ENCODE data around the gene SHMT1. TPM values are rescaled to one million over a fixed set of nuclear protein-coding genes. Genes with fewer than 3 reads are reported as not detected.

SHMT1 gene
- total RNA-seq, 1 donor from 2014 or later = 33.1 TPM

DNA sequence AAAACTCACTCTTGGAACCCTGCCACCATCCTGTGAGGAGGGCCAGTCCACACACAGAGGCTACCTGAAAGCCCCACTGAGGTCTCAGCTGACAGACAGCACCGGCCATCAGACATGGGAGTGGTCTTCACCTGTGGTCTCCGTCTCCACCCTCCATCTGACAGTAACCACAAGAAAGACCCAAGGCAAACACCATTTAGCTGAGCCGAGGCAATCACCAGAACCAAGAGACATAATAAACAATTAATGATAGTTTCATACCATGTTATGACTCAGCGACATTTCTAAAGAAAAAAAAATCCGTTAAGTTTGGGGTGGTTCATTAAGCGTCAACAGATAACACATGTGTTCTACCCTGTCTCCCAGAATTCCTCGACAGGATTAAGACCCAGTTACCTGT is 8.1 kb upstream of the SHMT1 start:
- no peak overlapping the region for H3K4me3 ChIP-seq
- H3K4me1 ChIP-seq = no peaks in the 10 kb centered on the region
- no peaks in the 10 kb centered on the region for H3K9me3 ChIP-seq
- DNase-seq (no peak), ATAC-seq (no peak)
- H3K27ac ChIP-seq = no peak overlapping the region
- intact Hi-C loops (cut with DNase I) = no loop called here
- H3K36me3 ChIP-seq = no peaks in the 10 kb centered on the region
- H3K27me3 ChIP-seq (ENCODE audit: low read depth) = no peaks in the 10 kb centered on the region
- no peak for TF ChIP-seq CTCF (IDR thresholded peaks at IDR 0.05)

DNA sequence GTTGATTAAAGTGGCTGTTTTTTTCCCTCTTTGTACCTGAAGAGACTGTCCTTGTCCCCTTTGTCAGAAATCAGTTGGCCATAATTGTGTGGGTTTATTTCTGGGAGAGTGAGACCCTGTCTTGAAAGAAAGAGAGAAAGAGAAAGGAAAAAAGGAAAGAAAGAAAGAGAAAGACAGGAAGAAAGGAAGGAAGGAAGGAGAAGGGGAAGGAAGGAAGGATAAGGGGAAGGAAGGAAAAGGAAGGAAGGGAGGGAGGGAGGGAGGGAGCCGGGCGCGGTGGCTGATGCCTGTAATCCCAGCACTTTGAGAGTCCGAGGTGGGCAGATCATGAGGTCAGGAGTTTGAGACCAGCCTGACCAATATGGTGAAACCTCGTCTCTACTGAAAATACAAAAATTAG is 7.4 kb upstream of the SHMT1 start:
- no peaks in the 10 kb centered on the region for H3K27me3 ChIP-seq (ENCODE audit: low read depth)
- no peaks in the 10 kb centered on the region for H3K9me3 ChIP-seq
- H3K36me3 ChIP-seq = no peaks in the 10 kb centered on the region
- DNase-seq = no peak
- H3K4me1 ChIP-seq = no peaks in the 10 kb centered on the region
- intact Hi-C loops (cut with DNase I) = no loop called here
- no peak overlapping the region for H3K27ac ChIP-seq
- no peak for ATAC-seq
- no peak overlapping the region for H3K4me3 ChIP-seq
- no peak for TF ChIP-seq CTCF (IDR thresholded peaks at IDR 0.05)

- Histone ChIP-seq H3K4me1 (peaks cover 1% of the 10 kb centered on the region), H3K4me3 (no peak overlapping the region), H3K27me3 (ENCODE audit: low read depth) (no peaks in the 10 kb centered on the region), H3K36me3 (no peaks in the 10 kb centered on the region), H3K9me3 (no peaks in the 10 kb centered on the region), H3K27ac (no peak overlapping the region)
- intact Hi-C loops (cut with DNase I) = no loop called here
- DNase-seq = no peak
- no peak for ATAC-seq
- TF ChIP-seq CTCF (IDR thresholded peaks at IDR 0.05) = no peak
These were observed 5.6 kb upstream of the SHMT1 start for GRCh38 chr17:18368946-18369345.

DNA sequence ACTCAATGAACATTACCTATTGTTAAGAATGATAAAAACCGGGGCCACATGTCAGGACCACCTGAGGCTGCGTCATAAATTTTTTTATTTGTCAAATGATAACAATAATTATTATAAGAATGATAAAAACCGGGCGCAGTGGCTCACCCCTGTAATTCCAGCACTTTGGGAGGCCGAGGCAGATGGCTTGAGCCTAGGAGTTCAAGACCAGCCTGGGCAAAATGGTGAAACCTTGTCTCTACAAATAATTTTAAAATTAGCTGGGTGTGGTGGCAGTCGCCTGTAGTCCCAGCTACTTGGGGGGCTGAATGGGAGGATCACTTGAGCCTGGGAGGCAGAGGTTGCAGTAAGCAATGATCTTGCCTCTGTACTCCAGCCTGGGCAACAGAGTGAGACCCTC is 816 bp upstream of the SHMT1 start:
- Histone ChIP-seq H3K4me3 (no peak overlapping the region), H3K36me3 (peaks cover 3% of the 10 kb centered on the region), H3K4me1 (peaks cover 19% of the 10 kb centered on the region), H3K27ac (no peak overlapping the region), H3K27me3 (ENCODE audit: low read depth) (no peaks in the 10 kb centered on the region), H3K9me3 (no peaks in the 10 kb centered on the region)
- TF ChIP-seq CTCF (IDR thresholded peaks at IDR 0.05) = no peak
- no peak for DNase-seq
- intact Hi-C loops (cut with DNase I) = no loop called here
- ATAC-seq = no peak

- H3K27ac ChIP-seq = peak overlapping the region; percentile 91
- TF ChIP-seq CTCF (IDR thresholded peaks at IDR 0.05) = no peak
- H3K4me3 ChIP-seq = peak overlapping the region; percentile 95
- intact Hi-C loops (cut with DNase I) = no loop called here
- peaks cover 13% of the 10 kb centered on the region for H3K36me3 ChIP-seq
- no peaks in the 10 kb centered on the region for H3K9me3 ChIP-seq
- ATAC-seq = peak; percentile 74 to 76
- H3K4me1 ChIP-seq = peaks cover 19% of the 10 kb centered on the region
- H3K27me3 ChIP-seq (ENCODE audit: low read depth) = no peaks in the 10 kb centered on the region
- peak; percentile 82 for DNase-seq
These were observed 651 bp downstream of the SHMT1 start for GRCh38 chr17:18362698-18363100.
